KBM-7 (cell line): ENCODE results near the gene RNF150.

Experiments used
- DNase-seq: peaks from one replicate; pipeline ENCODE4 v3.0.0-alpha.2; 2015
- in situ Hi-C: fragments of 300-500 bp; cut with MboI; formaldehyde crosslinking; loops from 2 replicates; pipeline ENCODE4 v1.14.3; 2020; ENCODE audit warnings: low sequenced_read_pairs, low pct_unique_long_range_greater_than_20kb, mixed read lengths

RNF150 gene

DNA sequence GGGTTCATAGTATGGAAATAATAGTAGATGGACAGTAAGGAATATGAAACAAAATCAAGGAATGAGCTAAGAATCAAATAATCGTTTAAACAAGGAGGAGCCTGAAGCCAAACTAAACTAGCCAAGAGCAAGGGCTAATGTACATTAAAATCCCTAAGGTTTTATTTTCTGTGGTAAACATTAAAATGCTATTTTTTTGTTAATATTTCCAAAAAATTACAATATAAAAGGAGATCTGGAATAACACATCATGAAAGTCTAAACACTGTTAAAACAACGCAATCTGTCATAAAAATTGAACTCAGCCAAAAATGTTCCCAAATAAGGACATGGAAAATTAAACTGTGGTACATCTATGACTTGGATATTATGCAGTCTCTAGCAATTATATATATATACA, 188.2 kb downstream of the RNF150 start:
- DNase-seq: no peak
- in situ Hi-C loops: no loop called here

DNA sequence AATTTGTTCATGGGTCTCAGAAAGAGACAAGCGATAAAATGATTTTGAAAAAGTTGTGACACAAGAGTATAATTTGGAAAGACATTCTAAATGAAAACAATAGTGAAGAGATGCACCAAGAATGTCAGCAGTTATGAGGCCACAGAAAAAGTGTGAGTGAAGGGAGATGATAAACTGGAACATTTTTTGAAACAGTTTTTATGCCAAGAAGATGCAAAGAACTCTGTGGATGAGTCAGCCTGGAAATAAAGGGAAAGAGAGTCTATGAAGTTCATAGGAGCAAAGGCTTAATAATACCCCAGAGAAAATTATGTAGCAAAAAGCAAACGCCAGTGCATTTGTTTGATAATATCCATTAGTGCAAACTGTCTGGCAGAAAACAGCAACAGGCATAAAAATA, 188.7 kb downstream of the RNF150 start:
- DNase-seq: no peak

DNA sequence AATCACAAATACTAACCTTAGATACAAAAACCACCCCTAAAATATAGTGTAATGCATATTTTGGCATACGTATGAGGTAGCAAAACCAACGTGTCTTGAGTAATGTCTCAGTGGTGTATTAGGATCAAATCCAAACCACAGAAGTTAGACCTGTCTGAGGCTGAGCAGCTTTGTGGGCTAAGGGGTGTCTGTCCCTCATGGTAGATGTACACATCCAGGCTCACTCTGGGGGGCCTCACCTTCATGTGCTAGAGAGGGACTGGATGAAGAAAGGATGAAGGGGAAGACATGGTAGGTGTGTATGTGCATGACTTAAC, 189.1 kb downstream of the RNF150 start:
- DNase-seq: no peak
- in situ Hi-C loops: no loop called here

More for the DNA sequence above, 188.7 kb downstream of the RNF150 start:
- in situ Hi-C loops: no loop called here

DNA sequence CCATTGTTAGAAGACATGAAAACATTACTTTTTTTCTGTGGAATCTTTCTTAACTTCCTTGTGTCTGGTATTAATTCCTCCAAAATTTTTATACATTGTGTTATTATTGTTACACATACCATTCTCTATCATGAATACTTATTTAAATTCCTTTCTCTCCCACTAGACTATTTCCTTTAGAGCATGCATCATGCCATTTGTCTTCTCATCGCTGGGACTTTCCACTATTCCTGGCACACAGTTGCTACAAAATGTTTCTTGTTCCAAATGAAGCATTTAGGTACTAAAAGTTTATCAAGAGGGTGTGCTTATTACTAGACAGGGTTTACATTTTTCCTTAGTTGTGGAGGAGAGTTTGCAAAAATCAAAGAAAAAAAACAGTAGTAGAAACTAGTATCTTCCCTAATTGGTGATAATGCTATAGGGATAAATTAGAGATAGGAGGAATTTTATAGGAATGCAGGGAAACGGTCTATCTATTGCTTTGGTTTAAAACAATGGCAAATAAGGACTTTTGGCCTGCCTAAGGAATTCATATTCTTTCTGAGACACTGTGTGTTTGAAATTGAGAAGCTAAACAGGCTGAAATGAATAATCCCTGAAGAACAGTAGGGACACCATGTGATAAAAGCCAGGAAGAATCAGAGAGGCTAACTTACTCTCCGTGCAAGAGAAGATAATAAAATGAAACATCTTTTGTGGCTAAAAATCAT, 189.6 kb downstream of the RNF150 start:
- DNase-seq: no peak
- in situ Hi-C loops: no loop called here

DNA sequence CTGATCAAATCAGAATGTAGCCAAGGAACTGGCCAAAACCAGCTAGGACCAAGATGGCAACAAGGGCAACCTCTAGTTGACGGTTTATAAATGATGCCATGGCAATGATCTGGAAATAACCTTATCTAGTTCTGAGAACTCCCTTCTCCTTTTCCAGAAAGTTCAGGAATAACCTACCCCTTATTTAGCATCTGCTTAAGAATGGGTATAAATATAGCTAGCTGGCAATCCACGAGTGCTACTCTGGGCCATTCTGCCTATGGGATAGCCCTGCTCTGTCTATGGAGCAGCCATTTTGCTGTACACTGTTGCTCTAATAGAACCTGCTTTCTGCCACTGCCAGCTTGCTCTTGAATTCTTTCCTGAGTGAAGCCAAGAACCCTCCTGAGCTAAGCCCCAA, 192.7 kb downstream of the RNF150 start:
- in situ Hi-C loops: no loop called here
- no peak for DNase-seq

DNA sequence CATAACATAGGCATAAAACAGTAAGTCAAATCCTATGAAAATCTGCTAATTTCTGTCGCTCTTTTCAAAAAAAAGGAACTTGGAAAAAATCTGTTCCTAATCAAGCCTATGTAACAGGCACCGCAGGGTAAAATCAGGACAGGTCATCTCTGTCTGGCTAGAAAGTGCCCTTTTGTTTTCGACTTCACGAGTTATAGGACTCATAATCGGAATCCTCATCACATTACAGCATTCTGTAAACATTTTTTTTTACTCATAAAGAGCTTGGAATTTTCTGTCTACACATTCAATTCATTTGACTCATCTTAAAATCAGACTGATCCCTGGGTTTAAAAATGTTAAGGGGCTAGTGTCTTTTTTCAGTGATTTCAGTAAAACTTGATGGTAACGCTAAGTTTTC, 195.4 kb downstream of the RNF150 start:
- in situ Hi-C loops: no loop called here
- no peak for DNase-seq

DNA sequence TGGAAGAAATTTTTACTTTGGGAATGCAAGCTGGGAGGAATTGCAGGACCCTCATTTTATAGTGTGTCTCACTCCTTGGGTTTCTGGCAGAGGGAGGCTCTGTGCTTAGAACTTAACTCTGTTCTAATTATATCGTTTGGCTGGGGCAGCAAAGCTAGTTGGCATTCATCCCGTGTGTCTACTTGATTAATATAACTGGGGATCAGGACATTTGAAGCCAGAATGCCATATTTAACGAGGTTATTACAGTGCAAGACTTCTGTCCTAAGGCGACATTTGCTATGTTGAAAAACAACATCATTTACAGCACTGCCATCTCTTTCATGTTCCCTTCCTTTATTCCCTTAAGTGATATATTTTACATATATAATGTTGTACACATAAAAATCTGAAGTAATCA, 198.0 kb downstream of the RNF150 start:
- in situ Hi-C loops: no loop called here
- DNase-seq: no peak

DNA sequence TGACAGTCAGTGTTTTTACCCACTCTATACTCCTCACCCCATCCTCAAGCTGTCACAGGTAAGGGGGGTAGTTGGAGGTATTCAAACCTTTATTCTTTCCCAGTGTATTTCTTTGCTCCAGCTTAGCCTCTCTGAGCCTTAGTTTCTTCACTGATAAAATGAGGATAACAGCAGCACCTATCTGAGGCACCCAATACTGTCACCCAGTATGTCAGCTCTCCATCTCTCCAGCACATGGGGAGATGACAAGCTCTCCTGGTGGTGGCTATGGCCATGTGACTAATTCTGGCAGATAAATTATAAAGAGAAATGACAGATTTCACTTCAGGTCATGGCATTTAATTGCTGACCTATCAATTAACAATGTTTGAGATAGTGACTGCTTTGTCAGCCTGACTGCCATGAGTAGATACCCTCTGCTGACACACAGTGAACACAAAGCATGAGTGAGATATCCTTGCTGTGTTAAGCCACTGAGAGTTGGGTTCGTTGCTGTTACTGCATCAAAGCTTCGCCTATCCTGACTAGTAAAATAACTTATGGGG, 200.7 kb downstream of the RNF150 start:
- in situ Hi-C loops: no loop called here
- DNase-seq: no peak

DNA sequence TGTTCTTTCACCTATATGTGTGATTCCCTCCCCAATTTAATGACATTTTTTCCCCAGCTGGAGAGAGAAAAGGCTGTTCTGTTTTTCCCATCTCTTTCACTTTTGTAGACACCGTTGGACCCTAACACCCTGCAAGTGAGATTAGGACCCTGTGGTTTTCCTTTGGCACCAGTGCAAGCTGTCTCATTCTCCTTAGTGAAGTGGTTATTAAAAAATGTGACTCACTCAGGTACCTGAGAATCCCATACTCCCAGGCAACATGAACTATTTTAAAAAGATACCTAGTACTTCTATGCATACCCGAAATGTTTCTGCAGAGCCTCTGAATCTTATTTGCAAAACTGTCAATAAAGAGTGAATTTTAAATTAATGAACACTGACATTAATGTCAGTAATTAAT, 201.4 kb downstream of the RNF150 start:
- DNase-seq: no peak
- in situ Hi-C loops: no loop called here

DNA sequence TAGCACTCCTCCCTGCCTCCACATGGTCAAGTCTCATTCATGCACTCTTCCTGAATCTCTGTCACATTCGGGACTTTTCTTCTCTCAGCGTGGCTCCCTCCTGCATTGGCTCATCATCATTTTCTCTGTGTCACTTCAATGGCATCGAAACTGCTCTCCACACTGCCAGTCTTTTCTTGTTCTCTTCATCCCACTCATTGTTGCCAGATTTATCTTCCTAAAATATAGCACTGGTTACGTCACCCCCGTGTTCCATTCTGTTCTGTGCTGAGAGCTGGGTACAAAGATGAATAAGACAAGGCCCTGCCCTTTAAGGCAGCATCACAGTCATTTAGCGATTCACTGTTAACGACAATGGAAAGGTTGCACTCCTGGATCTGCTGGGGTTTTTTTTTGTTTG, 202.7 kb downstream of the RNF150 start:
- DNase-seq: no peak
- in situ Hi-C loops: no loop called here

DNA sequence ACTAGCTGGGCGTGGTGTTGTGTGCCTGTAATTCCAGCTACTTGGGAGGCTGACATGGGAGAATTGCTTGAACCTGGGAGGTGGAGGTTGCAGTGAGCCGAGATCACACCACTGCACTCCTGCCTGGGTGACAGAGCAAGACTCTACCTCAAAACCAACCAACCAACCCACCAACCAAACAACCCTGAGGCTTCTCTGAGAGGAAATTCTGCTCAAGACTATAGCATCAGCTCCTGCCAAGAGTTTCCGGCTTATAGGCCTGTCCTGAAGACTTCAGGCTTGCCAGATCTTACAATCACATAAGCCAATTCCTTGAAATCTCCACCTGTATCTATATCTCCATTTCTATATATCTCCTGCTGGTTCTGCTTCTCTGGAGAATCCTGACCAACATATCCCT, 203.3 kb downstream of the RNF150 start:
- DNase-seq: no peak
- in situ Hi-C loops: no loop called here

DNA sequence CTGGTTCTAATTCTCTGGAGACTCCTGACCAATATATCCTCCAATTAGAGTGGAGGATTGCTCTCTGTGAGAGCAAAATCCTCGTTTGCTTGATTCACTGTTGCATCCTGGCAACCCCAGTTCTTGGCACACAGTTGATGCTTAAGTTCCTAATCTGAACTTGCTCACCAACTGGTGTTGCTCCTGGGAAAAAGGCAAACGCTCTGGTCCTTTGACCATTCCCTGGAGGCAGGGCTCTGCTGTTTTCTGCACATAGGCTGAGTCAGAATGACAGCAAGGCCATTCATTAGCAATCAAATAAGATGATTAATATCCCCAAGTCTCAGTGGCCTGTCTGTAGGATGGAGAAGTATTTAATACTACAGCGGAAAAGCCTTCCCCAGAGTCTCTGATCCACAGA, 204.4 kb downstream of the RNF150 start:
- no peak for DNase-seq
- in situ Hi-C loops: no loop called here

DNA sequence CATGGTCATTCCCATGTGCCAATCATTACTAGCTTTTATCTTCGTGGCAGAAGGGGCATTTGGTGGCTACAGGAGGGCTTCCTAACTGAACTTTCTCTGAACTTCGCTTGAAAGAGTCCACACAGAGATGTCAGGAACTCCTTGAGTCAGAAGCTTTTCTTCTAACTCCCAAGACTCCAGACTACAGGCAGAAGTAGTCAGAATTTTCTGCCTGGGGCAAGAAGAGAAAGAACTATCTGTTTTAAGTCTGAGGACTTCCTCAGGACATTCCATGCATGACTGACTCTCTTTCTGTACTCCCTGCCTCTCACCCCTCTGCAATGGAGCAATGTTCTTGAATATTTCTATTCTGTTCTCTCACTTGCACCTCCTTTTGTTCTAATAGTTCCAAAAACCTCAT, 206.6 kb downstream of the RNF150 start:
- DNase-seq: no peak
- in situ Hi-C loops: no loop called here

DNA sequence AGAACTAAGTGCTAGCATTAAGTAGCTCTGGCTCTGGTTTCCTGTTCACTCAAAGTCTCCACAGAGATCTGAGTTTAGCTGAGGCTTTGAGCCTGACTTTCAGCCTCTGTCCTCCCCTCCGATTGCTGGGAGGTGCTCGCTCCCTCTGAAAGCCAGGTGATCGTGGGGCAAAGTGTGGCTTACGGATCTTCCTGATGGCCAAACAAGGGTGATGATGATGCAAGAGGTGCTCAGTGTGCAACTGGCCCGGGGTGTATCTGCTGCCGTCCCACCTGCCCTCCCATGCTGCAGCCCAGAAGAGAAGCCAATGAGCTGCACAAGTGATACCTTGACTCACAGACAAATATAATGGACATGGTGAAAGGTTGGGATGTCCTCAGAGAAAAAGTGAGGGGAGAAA, 207.9 kb downstream of the RNF150 start:
- no peak for DNase-seq
- in situ Hi-C loops: no loop called here

DNA sequence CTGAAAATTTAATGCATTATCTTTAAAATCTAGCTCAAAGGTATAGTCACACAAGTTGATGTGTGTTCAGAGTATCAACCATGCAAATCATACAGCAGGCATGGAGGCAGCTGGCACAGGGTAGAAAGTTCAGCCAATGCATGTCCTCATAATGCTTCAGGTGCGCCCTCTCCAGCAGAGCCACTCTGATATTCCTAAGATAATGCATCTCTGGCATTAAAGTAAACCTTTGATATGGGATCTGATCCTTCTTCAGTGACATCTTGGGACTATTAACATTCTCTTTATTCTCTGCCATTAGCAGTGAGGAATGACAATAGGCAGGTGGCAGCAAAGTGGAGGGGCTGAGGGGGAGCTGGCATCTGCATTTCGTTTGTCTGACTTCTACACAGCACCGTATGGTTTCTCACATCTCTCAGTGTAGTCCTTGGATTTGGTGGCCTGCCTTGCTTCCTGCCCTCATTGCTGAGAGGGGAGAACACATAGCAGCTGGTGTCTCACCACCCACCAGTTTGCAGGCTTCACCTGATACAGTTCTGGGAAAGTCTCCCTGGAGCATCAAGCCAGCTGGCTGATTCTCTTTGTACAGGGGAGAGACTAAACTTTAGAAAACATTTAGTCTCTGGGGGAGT, 208.4 kb downstream of the RNF150 start:
- no peak for DNase-seq
- in situ Hi-C loops: no loop called here

DNA sequence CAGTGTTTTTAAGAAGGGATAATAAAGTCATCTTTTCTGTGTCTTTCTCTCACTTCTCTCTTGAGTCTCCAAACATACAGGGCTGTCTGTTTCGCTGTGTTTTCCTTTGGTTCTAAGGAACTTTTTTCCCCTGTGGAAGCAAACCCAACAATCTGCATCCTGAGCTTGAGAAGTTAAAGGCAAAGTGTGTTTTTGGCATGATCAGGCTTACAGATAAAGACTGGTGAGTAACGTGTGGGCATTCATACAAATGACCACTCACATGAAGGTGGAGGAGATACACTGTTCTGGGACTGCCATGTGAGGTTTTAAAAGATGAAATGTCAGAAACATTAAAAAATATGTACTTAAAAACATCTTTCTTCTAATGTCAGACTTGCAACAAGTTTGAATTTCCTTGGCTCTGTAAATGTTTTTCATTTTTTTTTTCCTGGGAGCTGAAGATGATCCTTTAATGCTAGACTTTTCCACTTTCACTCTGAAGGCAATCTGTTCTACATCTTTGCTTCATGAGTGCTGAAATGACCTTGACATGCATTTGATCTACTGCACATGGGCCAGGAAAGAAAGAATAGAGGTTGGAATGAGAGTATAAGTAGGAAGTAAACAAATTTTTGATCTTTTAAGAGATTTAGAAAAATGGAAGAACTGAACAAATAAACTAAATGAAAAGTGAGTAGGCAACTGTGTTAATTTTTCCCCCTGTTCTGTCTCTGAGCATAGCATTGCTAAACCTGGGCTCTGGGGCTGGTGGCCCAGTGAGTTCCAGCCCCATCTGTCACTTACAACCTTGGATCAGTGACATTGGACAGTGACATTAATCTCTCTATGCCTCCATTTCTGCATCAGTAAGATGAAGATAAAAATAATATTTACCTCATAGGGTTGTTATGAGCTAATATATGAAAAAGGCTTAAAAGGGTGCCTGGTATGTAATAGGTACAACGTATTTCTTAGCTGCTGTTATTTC, 226.0 kb downstream of the RNF150 start:
- in situ Hi-C loops: no loop called here
- no peak for DNase-seq

DNA sequence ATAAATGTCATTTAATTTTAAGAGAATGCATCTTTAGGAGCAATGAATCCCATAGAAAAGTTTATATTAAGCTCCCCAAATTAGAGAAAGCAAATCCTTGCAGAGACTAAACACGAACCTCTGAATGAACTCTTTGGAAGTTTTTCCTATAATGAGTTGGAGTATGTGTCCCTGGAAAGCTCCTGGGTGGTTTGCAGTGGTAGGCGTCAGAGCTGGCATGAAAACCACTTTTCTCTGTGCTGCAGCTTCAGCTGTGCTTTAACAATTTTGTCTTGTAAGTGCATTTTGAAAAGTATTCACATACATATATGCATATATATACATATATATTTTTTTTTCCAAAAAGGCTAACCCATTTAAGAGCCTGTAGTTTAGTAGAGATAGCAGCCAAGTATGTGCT, 228.4 kb downstream of the RNF150 start:
- no peak for DNase-seq
- in situ Hi-C loops: no loop called here

DNA sequence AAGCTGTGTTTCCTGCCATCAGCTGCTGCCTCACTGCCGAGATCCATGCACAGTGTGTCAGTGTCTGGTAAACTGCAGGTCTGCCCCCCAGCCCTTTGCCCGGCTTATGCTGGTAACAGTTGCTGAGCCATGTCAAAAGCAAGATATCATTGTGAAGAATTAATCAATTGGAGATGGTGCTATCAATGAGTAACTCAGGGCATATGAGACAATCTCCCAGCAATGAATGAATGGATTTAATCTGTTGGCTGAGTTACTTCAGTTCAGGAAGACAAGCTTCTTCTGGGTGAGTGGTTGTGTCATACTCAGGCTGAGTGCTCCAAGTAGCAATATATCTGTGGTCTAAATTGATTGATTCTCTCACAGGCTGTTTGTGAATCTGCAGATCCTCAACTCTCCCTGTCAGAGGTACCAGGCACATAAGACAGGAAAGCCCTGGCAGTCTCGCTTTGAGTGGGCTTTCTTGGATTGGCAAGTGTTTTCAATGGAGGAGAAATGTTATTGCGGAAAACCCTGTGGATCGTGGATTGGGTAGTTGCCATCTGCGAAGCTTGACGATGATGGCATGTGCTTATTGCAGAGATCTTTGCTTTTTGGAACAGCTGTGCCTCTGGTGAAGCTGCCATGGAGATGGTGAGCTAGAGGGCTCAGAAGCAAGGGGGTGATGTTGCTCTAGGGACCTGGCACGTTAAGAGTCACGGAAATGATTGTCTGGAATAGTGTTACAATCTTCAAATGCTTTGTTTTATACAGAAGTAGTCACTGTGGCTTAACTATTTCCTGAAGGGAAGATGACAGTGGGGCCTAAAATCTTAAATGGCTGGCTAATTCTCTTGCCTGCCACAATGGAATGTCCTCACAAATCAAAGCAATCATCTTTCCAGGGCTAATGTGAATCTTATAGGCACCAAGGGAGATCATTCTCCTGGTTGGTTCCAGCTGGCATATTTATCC, 229.5 kb downstream of the RNF150 start:
- DNase-seq: no peak
- in situ Hi-C loops: no loop called here

DNA sequence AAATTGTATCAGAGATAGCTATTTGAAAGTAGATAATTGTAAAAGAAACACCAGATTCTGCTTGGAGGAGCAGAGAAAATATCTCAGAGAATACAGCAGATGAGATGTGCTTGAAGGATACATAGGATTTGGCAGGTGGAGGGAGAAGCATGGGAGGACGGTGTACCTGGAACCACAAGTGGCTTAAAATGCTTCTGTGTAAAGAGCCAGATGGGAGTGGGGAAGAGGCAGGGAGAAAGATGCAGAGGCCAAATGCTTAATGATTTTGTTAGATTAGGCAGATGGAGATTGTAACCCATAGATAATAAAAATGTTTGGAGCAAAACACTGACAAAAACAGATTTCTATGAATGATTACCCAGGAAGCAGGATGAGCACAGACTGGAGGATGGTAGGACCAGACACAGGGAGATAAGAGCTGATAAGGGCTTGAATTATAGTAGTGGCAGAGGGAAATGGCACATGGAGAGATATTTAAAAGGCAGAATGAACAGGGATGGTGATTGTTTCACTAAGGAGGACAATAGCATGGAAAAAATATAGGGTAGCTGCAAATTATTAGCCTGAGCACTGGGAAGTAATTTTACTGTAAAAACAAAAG, 231.4 kb downstream of the RNF150 start:
- in situ Hi-C loops: no loop called here
- DNase-seq: no peak
